GM12875 (cell line): ENCODE measurements around the gene CDA.

Source experiments
- H3K4me3 ChIP-seq: one replicate; pipeline ENCODE4 v1.5.1; 2011; ENCODE audit warnings: low read depth, low read length, control low read depth
- CTCF ChIP-seq: IDR thresholded peaks from 2 replicates; pipeline ENCODE4 v1.5.1; 2011; ENCODE audit warnings: low read depth, mild to moderate bottlenecking, control low read depth, inconsistent platforms, low read length, moderate library complexity, borderline replicate concordance; ENCODE audit not compliant: insufficient read depth

CDA gene

GRCh38 chr1:20586953-20587660, 1.8 kb upstream of the CDA start:
- TF ChIP-seq CTCF = no peak
- no peak overlapping the region for H3K4me3 ChIP-seq

- TF ChIP-seq CTCF = no peak
- no peak overlapping the region for H3K4me3 ChIP-seq
These were observed 1.2 kb upstream of the CDA start for GRCh38 chr1:20587661-20588053.

- H3K4me3 ChIP-seq = no peak overlapping the region
- no peak for TF ChIP-seq CTCF
These were observed 708 bp downstream of the CDA start for GRCh38 chr1:20589331-20590278.

- no peak for TF ChIP-seq CTCF
- H3K4me3 ChIP-seq = no peak overlapping the region
These were observed 1.4 kb downstream of the CDA start for GRCh38 chr1:20590306-20590777.

GRCh38 chr1:20593756-20594155, 4.9 kb downstream of the CDA start:
- TF ChIP-seq CTCF = no peak
- no peak overlapping the region for H3K4me3 ChIP-seq

GRCh38 chr1:20594746-20595145, 5.8 kb downstream of the CDA start:
- H3K4me3 ChIP-seq = no peak overlapping the region

More at GRCh38 chr1:20594746-20595145, 5.8 kb downstream of the CDA start:
- no peak for TF ChIP-seq CTCF
